Measurements from ENCODE around the gene C14orf180. TPM values are rescaled to one million over a fixed set of nuclear protein-coding genes. Genes with fewer than 3 reads are reported as not detected.
A peak's percentile ranks its signal among the peaks of the same experiment; 100 is the strongest.

Gene C14orf180
- total RNA-seq, 1 donor from 2014 or later, result not detected

DNA sequence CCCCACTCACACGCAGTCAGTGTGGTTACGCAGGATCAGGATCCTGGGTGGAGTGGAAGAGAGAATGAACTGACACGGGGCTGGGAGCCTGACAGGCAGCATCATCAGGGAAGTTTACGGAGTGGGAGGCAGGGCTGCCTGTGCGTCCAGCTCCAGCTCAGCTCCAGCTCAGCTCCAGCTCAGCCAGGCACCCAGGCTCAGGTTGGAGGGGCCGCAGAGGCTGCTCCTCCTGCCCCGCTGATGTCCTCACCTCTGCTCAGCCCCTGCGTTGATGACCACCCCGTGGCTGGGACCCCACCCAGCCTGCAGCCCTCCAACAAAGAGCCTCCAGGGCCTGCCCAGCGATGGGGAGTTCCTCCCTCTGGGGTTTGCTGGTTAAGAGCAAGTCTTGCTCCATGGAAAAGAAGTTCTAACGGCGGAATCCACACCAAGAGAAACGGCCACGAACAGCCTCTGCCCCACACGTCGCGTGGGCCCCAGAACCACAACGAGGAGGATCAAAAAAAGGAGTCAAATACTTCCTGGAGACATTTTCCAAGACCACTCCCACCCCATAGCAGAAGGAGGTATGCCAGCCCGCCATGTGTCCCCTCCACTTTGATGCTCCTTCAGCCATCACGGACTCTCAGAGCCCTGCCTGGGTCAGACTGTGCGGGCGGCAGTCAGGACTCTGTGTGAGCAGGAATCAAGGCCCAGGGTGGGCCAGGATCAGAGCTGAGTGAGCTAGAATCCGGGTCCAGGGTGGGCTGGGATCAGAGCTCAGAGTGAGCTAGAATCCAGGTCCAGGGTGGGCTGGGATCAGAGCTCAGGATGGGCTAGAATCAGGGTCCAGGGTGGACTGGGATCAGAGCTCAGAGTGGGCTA lies 17.7 kb upstream of the C14orf180 start:
- no peak overlapping the region for H2AFZ ChIP-seq (replicated peaks)
- Mint-ChIP-seq H3K36me3 (no peaks in the 10 kb centered on the region), H3K4me3 (no peak overlapping the region), H3K4me1 (peaks cover 9% of the 10 kb centered on the region), H3K9me3 (peaks cover 2% of the 10 kb centered on the region), H3K27me3 (ENCODE audit: insufficient read depth, low read depth) (peaks cover 18% of the 10 kb centered on the region), H3K27ac (peak overlapping the region; percentile 34)
- H3K4me3 ChIP-seq, result no peak overlapping the region
- H4K20me1 ChIP-seq (ENCODE audit: low read depth), result no peaks in the 10 kb centered on the region
- H3K4me1 ChIP-seq, result peaks cover 7% of the 10 kb centered on the region
- H3K36me3 ChIP-seq, result no peaks in the 10 kb centered on the region
- H3K27me3 ChIP-seq, result no peaks in the 10 kb centered on the region
- H3K9ac ChIP-seq, result no peak overlapping the region
- no peak overlapping the region for H3K27ac ChIP-seq
- H3K9me3 ChIP-seq (ENCODE audit: low read depth), result no peaks in the 10 kb centered on the region
- no peaks in the 10 kb centered on the region for H3F3A ChIP-seq (ENCODE audit: low read depth)
- H3K79me2 ChIP-seq (ENCODE audit: low read depth), result no peaks in the 10 kb centered on the region
- no peak overlapping the region for H3K4me2 ChIP-seq
- no peak for DNase-seq (ENCODE audit: low spot score)
- no peak for TF ChIP-seq EZH2phosphoT487 (IDR thresholded peaks at IDR 0.05)
- TF ChIP-seq EZH2 (IDR thresholded peaks at IDR 0.05), result no peak
- TF ChIP-seq, protein P1, sequence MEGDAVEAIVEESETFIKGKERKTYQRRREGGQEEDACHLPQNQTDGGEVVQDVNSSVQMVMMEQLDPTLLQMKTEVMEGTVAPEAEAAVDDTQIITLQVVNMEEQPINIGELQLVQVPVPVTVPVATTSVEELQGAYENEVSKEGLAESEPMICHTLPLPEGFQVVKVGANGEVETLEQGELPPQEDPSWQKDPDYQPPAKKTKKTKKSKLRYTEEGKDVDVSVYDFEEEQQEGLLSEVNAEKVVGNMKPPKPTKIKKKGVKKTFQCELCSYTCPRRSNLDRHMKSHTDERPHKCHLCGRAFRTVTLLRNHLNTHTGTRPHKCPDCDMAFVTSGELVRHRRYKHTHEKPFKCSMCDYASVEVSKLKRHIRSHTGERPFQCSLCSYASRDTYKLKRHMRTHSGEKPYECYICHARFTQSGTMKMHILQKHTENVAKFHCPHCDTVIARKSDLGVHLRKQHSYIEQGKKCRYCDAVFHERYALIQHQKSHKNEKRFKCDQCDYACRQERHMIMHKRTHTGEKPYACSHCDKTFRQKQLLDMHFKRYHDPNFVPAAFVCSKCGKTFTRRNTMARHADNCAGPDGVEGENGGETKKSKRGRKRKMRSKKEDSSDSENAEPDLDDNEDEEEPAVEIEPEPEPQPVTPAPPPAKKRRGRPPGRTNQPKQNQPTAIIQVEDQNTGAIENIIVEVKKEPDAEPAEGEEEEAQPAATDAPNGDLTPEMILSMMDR (IDR thresholded peaks at IDR 0.05), result no peak

GRCh38 chr14:104562606-104563005 lies 17.0 kb upstream of the C14orf180 start:
- H3K27ac ChIP-seq, result no peak overlapping the region
- H3K36me3 ChIP-seq, result no peaks in the 10 kb centered on the region
- no peaks in the 10 kb centered on the region for H4K20me1 ChIP-seq (ENCODE audit: low read depth)
- H2AFZ ChIP-seq (replicated peaks), result no peak overlapping the region
- Mint-ChIP-seq H3K27ac (no peak overlapping the region), H3K27me3 (ENCODE audit: insufficient read depth, low read depth) (peaks cover 18% of the 10 kb centered on the region), H3K4me3 (no peak overlapping the region), H3K4me1 (peaks cover 9% of the 10 kb centered on the region), H3K9me3 (peaks cover 2% of the 10 kb centered on the region), H3K36me3 (no peaks in the 10 kb centered on the region)
- H3K27me3 ChIP-seq, result no peaks in the 10 kb centered on the region
- no peaks in the 10 kb centered on the region for H3K79me2 ChIP-seq (ENCODE audit: low read depth)
- H3K4me3 ChIP-seq, result no peak overlapping the region
- H3F3A ChIP-seq (ENCODE audit: low read depth), result no peaks in the 10 kb centered on the region
- TF ChIP-seq, protein P1 (IDR thresholded peaks at IDR 0.05), result no peak
- TF ChIP-seq EZH2 (IDR thresholded peaks at IDR 0.05), result no peak
- TF ChIP-seq EZH2phosphoT487 (IDR thresholded peaks at IDR 0.05), result no peak
- DNase-seq (ENCODE audit: low spot score), result no peak
- H3K4me2 ChIP-seq, result no peak overlapping the region
- H3K9me3 ChIP-seq (ENCODE audit: low read depth), result no peaks in the 10 kb centered on the region
- no peak overlapping the region for H3K9ac ChIP-seq
- H3K4me1 ChIP-seq, result peaks cover 7% of the 10 kb centered on the region

- no peak overlapping the region for H3K4me2 ChIP-seq
- H3K36me3 Mint-ChIP-seq, result no peaks in the 10 kb centered on the region
- H3K9me3 Mint-ChIP-seq, result peaks cover 2% of the 10 kb centered on the region
- H3K27me3 ChIP-seq, result no peaks in the 10 kb centered on the region
- H3K79me2 ChIP-seq (ENCODE audit: low read depth), result no peaks in the 10 kb centered on the region
- no peak overlapping the region for H3K27ac Mint-ChIP-seq
- H3K9me3 ChIP-seq (ENCODE audit: low read depth), result no peaks in the 10 kb centered on the region
- H2AFZ ChIP-seq (replicated peaks), result peak overlapping the region; percentile 37
- no peaks in the 10 kb centered on the region for H3F3A ChIP-seq (ENCODE audit: low read depth)
- H3K4me3 ChIP-seq, result no peak overlapping the region
- no peaks in the 10 kb centered on the region for H4K20me1 ChIP-seq (ENCODE audit: low read depth)
- no peaks in the 10 kb centered on the region for H3K36me3 ChIP-seq
- TF ChIP-seq EZH2phosphoT487 (IDR thresholded peaks at IDR 0.05) (no peak), EZH2 (IDR thresholded peaks at IDR 0.05) (no peak)
- TF ChIP-seq, protein P1 (IDR thresholded peaks at IDR 0.05), result no peak
- H3K27me3 Mint-ChIP-seq (ENCODE audit: insufficient read depth, low read depth), result peaks cover 17% of the 10 kb centered on the region
- H3K4me3 Mint-ChIP-seq, result no peak overlapping the region
- peaks cover 7% of the 10 kb centered on the region for H3K4me1 ChIP-seq
- peaks cover 9% of the 10 kb centered on the region for H3K4me1 Mint-ChIP-seq
- no peak overlapping the region for H3K9ac ChIP-seq
- no peak for DNase-seq (ENCODE audit: low spot score)
- H3K27ac ChIP-seq, result no peak overlapping the region
Observed at GRCh38 chr14:104563191-104563741, 16.3 kb upstream of the C14orf180 start.

Measured in neural progenitor cell (in vitro differentiated cells).